PFSK-1 (cell line): ENCODE measurements around the gene NAXE.

ENCODE experiments used
- FOXP2 ChIP-seq: optimal IDR thresholded peaks from 2 replicates; pipeline ENCODE3; 2011; ENCODE audit warnings: borderline replicate concordance, control low read depth, inconsistent platforms; ENCODE audit not compliant: insufficient read depth; ENCODE audit errors: extremely low read length, extremely low read depth
- POLR2AphosphoS5 ChIP-seq: IDR thresholded peaks from 2 replicates; pipeline ENCODE4 v1.6.1; 2012; ENCODE audit warnings: low read depth, mild to moderate bottlenecking, control low read depth, low read length, moderate library complexity
- REST ChIP-seq, 2 experiments: IDR thresholded peaks; 2 replicates each; pipeline versions ENCODE4 v1.6.1 to v1.8.0; 2011 to 2012; ENCODE audit warnings: low read depth in 2 of 2, low read length in 2 of 2, control low read depth in 1 of 2, inconsistent platforms in 1 of 2, mild to moderate bottlenecking in 1 of 2, moderate library complexity in 1 of 2; ENCODE audit not compliant: insufficient read depth in 1 of 2
- SIN3A ChIP-seq: IDR thresholded peaks from 2 replicates; pipeline ENCODE4 v1.6.1; 2012; ENCODE audit warnings: mild to moderate bottlenecking, low read length, moderate library complexity, borderline replicate concordance; ENCODE audit not compliant: insufficient read depth
- TAF1 ChIP-seq: IDR thresholded peaks from 2 replicates; pipeline ENCODE4 v1.6.1; 2012; ENCODE audit warnings: low read length, control low read depth, borderline replicate concordance; ENCODE audit not compliant: insufficient read depth

NAXE gene

GRCh38 chr1:156627313-156627880 lies 35.8 kb downstream of the NAXE start:
- TF ChIP-seq POLR2AphosphoS5, result no peak
- peak; percentile 64 to 91; a peak in 3 of 4 replicates for TF ChIP-seq REST (IDR thresholded peaks at IDR 0.05; ENCODE audit: insufficient read depth in 1 of 2, low read depth in 2 of 2, low read length in 2 of 2)

DNA sequence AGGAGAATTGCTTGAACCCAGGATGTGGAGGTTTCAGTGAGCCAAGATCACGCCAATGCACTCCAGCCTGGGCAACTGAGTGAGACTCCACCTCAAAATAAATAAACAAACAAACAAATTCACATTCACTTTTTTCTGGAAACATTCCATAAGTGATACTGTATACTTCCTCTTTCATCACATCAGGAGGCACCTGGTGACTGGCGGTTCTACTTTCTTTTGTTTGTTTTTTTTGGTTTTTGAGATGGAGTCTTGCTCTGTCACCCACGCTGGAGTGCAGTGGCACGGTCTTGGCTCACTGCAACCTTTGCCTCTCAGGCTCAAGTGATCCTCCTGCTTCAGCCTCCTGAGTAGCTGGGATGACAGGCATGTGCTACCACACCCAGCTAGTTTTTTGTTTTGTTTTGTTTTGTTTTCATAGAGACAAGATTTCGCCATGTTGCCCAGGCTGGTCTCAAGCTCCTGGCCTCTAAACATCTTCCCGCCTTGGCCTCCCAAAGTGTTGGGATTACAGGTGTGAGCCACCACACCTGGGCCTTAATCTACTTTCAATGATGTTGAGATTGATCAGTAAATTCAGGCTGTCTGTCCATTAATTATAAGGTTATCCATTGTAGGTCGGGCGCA lies 38.4 kb downstream of the NAXE start:
- TF ChIP-seq SIN3A, result no peak

DNA sequence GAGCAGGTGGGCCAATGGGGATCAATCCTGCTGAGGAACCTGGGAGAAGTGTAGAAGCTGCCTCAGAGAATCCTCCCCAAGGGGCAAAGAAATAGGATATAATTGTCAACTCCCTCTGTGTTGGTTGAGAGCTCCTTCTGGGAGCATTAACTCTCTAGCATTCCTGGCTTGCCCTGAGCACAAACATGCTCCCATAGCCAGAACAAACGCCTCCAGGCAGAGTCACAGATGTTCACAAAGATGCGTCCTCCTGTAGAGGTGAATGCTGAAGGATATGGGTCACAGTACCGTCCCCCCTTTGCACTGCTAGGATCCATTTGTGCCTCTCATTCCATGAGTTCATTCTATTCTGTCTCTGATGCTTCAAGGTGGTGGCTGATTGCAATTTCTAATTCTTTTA lies 40.8 kb downstream of the NAXE start:
- no peak for TF ChIP-seq POLR2AphosphoS5

DNA sequence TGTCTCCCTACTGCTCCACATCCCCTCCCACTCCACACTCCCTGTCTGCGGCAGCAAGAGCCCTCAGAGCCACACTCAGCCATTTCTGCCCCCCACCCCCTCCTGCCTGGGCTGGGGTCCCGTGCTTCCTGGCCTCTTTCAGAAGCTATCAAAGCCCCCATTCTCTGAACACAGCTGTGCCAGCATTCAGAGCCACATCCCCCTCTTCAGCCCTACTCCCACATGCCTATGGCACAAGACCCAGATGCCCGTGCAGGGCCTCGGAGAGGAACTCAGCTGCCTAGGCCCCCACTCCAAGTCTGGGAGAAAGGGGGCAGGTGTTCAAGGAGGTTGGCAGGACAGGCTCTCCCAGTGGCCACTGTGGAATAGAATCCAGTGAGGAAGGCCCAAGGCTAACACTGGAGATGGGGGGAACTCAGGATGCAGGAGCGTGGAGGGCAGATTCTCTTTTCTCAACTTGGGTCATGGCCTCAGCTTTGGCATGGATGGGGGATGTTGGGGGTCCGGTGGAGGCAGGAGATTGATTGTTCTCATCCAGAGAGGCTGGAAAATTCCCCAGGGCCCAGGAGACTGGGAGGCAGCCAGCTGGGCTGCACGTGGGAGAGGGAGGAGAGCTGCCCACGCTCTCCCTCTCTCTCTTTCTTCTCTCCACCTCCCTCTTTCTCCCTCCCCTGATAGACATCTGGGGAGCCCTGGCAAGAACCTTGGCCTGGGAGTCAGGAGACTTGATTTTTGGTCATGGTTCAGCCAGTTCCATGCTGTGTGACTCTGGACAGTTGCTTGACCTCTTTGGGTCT lies 46.8 kb downstream of the NAXE start:
- no peak for TF ChIP-seq SIN3A
- TF ChIP-seq FOXP2, result no peak
- TF ChIP-seq POLR2AphosphoS5, result no peak
- no peak for TF ChIP-seq REST (IDR thresholded peaks at IDR 0.05; ENCODE audit: insufficient read depth in 1 of 2, low read depth in 2 of 2, low read length in 2 of 2)
- no peak for TF ChIP-seq TAF1

- TF ChIP-seq POLR2AphosphoS5, result no peak
- TF ChIP-seq REST (IDR thresholded peaks at IDR 0.05; ENCODE audit: insufficient read depth in 1 of 2, low read depth in 2 of 2, low read length in 2 of 2), result no peak
- no peak for TF ChIP-seq FOXP2
- TF ChIP-seq SIN3A, result no peak
- no peak for TF ChIP-seq TAF1
Measured at GRCh38 chr1:156639601-156640101, 48.1 kb downstream of the NAXE start.

DNA sequence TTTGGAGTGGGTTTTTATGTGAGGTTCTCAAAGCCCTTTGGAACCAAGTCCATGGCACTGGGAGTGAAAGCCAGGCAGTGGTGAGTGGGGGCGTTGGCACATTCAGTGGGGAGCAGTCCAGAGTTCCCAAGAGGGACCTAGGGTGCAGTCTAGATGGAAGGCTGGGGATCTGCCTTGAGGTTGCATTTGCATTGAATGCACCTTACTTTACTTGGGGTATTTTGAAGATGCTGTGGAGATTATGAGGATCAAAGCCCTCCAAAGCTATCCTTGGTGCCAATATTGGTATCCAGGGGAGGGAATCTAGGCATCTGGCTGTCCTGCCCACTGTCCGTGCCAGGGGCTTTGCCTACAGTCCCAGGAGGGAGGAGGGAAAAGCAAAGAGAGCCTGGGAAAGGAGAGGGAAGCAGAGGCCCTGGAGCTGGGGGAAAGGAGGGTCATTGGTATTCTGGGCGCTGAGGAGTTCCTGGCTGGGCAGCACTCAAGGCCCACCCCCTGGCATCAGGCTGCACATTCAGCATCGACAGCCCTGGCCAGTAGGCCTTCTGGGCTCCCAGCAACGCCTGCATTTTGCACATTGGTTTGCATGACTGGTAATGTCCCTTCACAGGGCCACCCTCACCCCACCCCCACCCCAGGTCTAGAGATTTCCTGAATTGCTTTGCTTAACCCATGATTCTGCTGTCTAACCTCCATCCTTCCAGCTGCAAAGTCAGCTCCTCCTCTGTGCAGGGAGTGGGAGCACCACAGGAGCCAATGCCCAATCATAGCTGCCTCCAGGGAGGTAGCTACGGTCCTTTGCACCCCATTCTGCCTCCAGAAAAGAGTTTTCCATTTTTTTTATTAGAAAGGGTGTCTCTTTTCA lies 49.5 kb downstream of the NAXE start:
- TF ChIP-seq FOXP2 (no peak), REST (IDR thresholded peaks at IDR 0.05; ENCODE audit: insufficient read depth in 1 of 2, low read depth in 2 of 2, low read length in 2 of 2) (no peak), TAF1 (no peak), POLR2AphosphoS5 (no peak), SIN3A (no peak)
